Fibroblast of lung (primary cell): ENCODE data around the gene WWOX. TPM values are rescaled to one million over a fixed set of nuclear protein-coding genes. Genes with fewer than 3 reads are reported as not detected.

Experiments
- DNase-seq, 2 donors: peaks; one replicate each; pipeline versions ENCODE4 v3.0.0 to v3.0.0-alpha.2; 2010; ENCODE audit warnings: low read depth in 2 of 2
- H2AFZ ChIP-seq: 2 replicates; pipeline ENCODE4 v1.5.1; 2012; ENCODE audit warnings: low read length, control low read depth, inconsistent platforms
- H3K27ac ChIP-seq: 2 replicates; pipeline ENCODE4 v1.5.1; 2011; ENCODE audit warnings: low read length, control low read depth; ENCODE audit not compliant: insufficient read depth
- H3K27me3 ChIP-seq: 2 replicates; pipeline ENCODE4 v1.5.1; 2011; ENCODE audit warnings: mild to moderate bottlenecking, low read length; ENCODE audit not compliant: control insufficient read depth, insufficient read depth
- H3K36me3 ChIP-seq: 2 replicates; pipeline ENCODE4 v1.5.1; 2011; ENCODE audit warnings: low read length; ENCODE audit not compliant: control insufficient read depth, insufficient read depth
- H3K4me1 ChIP-seq: 2 replicates; pipeline ENCODE4 v1.5.1; 2011; ENCODE audit warnings: low read length; ENCODE audit not compliant: control insufficient read depth, insufficient read depth; ENCODE audit errors: extremely low read depth
- H3K4me2 ChIP-seq: 2 replicates; pipeline ENCODE4 v1.5.1; 2011; ENCODE audit warnings: low read length, control low read depth; ENCODE audit not compliant: insufficient read depth; ENCODE audit errors: extremely low read depth
- H3K4me3 ChIP-seq, 4 experiments: fragments of 200-600 bp in 1 of 4; sonication (generic) in 1 of 4; replicated peaks in 1 of 4; 2 replicates each; pipeline ENCODE4 v1.5.1; 2011 to 2016; ENCODE audit warnings: low read length in 4 of 4, low read depth in 3 of 4, mild to moderate bottlenecking in 3 of 4, control low read depth in 2 of 4, inconsistent platforms in 1 of 4, mixed read lengths in 1 of 4; ENCODE audit not compliant: insufficient read depth in 1 of 4; ENCODE audit errors: control extremely low read depth in 1 of 4
- H3K79me2 ChIP-seq: 2 replicates; pipeline ENCODE4 v1.5.1; 2012; ENCODE audit warnings: mild to moderate bottlenecking, low read length, inconsistent platforms; ENCODE audit not compliant: control insufficient read depth, insufficient read depth
- H3K9ac ChIP-seq: 2 replicates; pipeline ENCODE4 v1.5.1; 2011; ENCODE audit warnings: mild to moderate bottlenecking, low read length, control low read depth; ENCODE audit not compliant: insufficient read depth
- H3K9me3 ChIP-seq: 2 replicates; pipeline ENCODE4 v1.5.1; 2012; ENCODE audit warnings: low read depth, low read length; ENCODE audit not compliant: control insufficient read depth, insufficient read depth
- H4K20me1 ChIP-seq: 2 replicates; pipeline ENCODE4 v1.5.1; 2011; ENCODE audit warnings: low read length; ENCODE audit not compliant: control insufficient read depth, insufficient read depth; ENCODE audit errors: extremely low read depth
- EZH2 ChIP-seq: IDR thresholded peaks from 2 replicates; pipeline ENCODE4 v1.5.1; 2012; ENCODE audit warnings: low read length, control low read depth, mild to moderate bottlenecking; ENCODE audit errors: missing control alignments
- polyA plus RNA-seq, 2 donors: library from polyadenylated mRNA; depleted of rRNA in 1 of 2; stranded (reverse) in 1 of 2; unstranded in 1 of 2; fragments of >200 nt; gene quantifications; 2 replicates each; pipeline ENCODE4 v1.2.1, GENCODE V29; 2011 to 2012; ENCODE audit warnings: missing spikeins in 1 of 2
- total RNA-seq: library from RNA; depleted of rRNA; stranded (reverse); fragments of >200 nt; gene quantifications from 2 replicates; pipeline ENCODE4 v1.2.1, GENCODE V29; 2014
- TF ChIP-seq, protein P1 (sequence below), 2 donors: IDR thresholded peaks in 1 of 2; conservative IDR thresholded peaks in 1 of 2; 1 replicate in 1 of 2; 2 replicates in 1 of 2; pipeline ENCODE4 v1.5.1; 2011 to 2012; ENCODE audit warnings: low read length in 2 of 2, control low read depth in 1 of 2, inconsistent platforms in 1 of 2, low read depth in 1 of 2, mild to moderate bottlenecking in 1 of 2

Gene WWOX
- total and polyA plus RNA-seq, 2 donors (not counting 1 experiment from before 2014, with no cell fraction given), result 5.6 to 16.3 TPM

DNA sequence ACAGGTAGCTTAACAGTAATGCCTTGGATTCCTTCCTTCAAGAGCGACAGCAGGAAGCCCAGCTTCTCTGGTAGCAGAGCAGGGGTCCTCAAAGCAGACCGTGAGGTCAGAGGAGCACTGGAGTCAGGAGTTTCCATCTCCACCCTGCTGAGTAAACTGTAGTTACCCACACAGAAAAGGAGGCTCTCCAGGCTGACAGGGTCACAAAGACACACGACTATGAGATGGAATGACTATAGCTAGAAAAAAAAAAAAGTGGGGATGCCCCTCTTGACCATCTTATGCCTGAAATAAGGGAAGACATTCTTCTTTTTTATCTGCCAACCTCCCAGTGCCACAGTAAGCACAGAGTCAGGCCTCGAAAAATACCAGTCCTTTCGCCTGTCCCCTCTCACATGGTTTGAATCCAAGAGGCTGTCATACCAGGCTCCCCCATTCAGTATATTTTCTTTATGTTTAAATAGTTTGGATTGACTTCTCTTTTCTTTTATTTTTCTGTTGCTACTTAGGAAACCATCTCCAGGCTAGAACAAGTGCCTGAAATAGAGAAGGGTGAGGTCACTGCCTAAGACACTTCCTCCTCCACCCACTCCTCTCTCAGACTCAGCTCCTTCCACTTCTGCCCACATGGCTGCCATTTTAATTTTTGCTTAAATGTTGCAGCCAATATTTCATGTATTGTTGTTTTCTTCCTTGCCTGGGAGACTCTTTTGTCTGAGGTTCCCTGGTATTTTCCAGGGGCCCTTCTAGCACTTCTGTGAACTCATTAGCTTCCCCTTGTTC, 793.7 kb downstream of the WWOX start:
- H2AFZ ChIP-seq, result no peak overlapping the region
- H3K9ac ChIP-seq, result no peak overlapping the region
- no peaks in the 10 kb centered on the region for H3K27me3 ChIP-seq

DNA sequence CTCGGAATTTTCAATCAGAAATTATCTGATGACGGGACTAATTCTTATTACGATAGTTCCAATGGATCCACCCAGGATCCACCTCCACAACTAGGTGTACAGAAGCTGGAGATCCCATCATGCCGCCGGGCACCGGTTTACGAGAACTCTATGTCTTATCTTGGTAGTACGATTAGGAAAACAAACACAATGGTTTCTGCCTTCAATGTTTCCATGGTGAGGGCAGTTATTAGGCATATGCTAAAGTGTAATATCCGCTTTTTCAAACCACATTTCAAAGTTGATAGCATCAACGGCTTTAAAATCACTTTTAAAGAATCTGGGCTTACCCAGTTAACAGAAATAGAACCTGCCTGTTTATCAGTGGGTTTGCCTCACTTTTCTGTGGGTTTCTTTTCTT, 795.4 kb downstream of the WWOX start:
- Histone ChIP-seq H2AFZ (no peak overlapping the region), H3K9ac (no peak overlapping the region), H3K4me3 (no peak overlapping the region), H3K4me2 (no peak overlapping the region), H3K79me2 (no peaks in the 10 kb centered on the region), H4K20me1 (no peaks in the 10 kb centered on the region), H3K9me3 (no peaks in the 10 kb centered on the region), H3K4me1 (no peaks in the 10 kb centered on the region), H3K36me3 (no peaks in the 10 kb centered on the region), H3K27me3 (no peaks in the 10 kb centered on the region), H3K27ac (no peak overlapping the region)
- TF ChIP-seq, protein P1, sequence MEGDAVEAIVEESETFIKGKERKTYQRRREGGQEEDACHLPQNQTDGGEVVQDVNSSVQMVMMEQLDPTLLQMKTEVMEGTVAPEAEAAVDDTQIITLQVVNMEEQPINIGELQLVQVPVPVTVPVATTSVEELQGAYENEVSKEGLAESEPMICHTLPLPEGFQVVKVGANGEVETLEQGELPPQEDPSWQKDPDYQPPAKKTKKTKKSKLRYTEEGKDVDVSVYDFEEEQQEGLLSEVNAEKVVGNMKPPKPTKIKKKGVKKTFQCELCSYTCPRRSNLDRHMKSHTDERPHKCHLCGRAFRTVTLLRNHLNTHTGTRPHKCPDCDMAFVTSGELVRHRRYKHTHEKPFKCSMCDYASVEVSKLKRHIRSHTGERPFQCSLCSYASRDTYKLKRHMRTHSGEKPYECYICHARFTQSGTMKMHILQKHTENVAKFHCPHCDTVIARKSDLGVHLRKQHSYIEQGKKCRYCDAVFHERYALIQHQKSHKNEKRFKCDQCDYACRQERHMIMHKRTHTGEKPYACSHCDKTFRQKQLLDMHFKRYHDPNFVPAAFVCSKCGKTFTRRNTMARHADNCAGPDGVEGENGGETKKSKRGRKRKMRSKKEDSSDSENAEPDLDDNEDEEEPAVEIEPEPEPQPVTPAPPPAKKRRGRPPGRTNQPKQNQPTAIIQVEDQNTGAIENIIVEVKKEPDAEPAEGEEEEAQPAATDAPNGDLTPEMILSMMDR (conservative IDR thresholded peaks at IDR 0.05 in 1 of 2, IDR thresholded peaks at IDR 0.05 in 1 of 2; ENCODE audit: low read depth in 1 of 2, low read length in 2 of 2), result no peak
- TF ChIP-seq EZH2, result no peak
- no peak for DNase-seq

More for the DNA sequence above, 793.7 kb downstream of the WWOX start:
- H3K27ac ChIP-seq, result no peak overlapping the region
- no peak for DNase-seq
- no peaks in the 10 kb centered on the region for H4K20me1 ChIP-seq
- H3K4me2 ChIP-seq, result no peak overlapping the region
- TF ChIP-seq EZH2, result no peak
- TF ChIP-seq, protein P1 (conservative IDR thresholded peaks at IDR 0.05 in 1 of 2, IDR thresholded peaks at IDR 0.05 in 1 of 2; ENCODE audit: low read depth in 1 of 2, low read length in 2 of 2), result no peak
- H3K4me1 ChIP-seq, result no peaks in the 10 kb centered on the region
- no peaks in the 10 kb centered on the region for H3K9me3 ChIP-seq
- no peak overlapping the region for H3K4me3 ChIP-seq
- no peaks in the 10 kb centered on the region for H3K79me2 ChIP-seq
- no peaks in the 10 kb centered on the region for H3K36me3 ChIP-seq

DNA sequence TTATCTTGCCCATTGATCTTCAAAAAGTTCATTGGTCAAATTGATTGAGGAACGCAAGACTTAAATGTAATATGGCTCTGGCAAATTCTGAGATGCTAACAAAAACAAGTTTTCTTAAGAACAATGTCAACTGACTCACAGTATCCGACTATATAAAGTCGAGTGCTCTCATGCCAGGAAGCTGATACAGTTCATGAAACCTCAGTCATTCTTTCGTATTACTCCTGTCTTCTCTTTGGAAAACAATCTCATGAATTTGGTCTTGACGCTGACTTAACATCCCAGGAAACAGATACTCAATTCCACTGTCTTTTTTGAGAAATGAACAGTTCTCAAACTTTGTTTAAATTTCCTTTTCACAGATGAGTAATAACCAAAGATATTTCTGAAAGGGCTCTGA, 796.2 kb downstream of the WWOX start:
- H3K9me3 ChIP-seq, result no peaks in the 10 kb centered on the region
- DNase-seq, result peak in 1 of 2 donors; percentile 8
- H3K4me3 ChIP-seq, result no peak overlapping the region
- no peak overlapping the region for H3K27ac ChIP-seq
- no peaks in the 10 kb centered on the region for H3K27me3 ChIP-seq
- no peaks in the 10 kb centered on the region for H3K36me3 ChIP-seq
- no peak overlapping the region for H2AFZ ChIP-seq
- no peaks in the 10 kb centered on the region for H4K20me1 ChIP-seq
- H3K4me2 ChIP-seq, result no peak overlapping the region
- no peaks in the 10 kb centered on the region for H3K4me1 ChIP-seq
- H3K9ac ChIP-seq, result no peak overlapping the region
- H3K79me2 ChIP-seq, result no peaks in the 10 kb centered on the region
- no peak for TF ChIP-seq EZH2
- TF ChIP-seq, protein P1 (conservative IDR thresholded peaks at IDR 0.05 in 1 of 2, IDR thresholded peaks at IDR 0.05 in 1 of 2; ENCODE audit: low read depth in 1 of 2, low read length in 2 of 2), result no peak
